Mesenchymal stem cell (in vitro differentiated cells and primary cell): ENCODE results near the gene FGFR2.

Experiments
- DNase-seq: peaks from one replicate; pipeline ENCODE4 v3.0.0-alpha.2; 2013
- H2AFZ ChIP-seq: one replicate; pipeline ENCODE4 v1.6.1; 2013; ENCODE audit warnings: low read depth, mild to moderate bottlenecking, control low read depth, inconsistent platforms, low read length, moderate library complexity
- H2AK5ac ChIP-seq: 2 replicates; pipeline ENCODE4 v1.6.1; 2013; ENCODE audit warnings: low read length, moderate library complexity, mild to moderate bottlenecking, inconsistent platforms; ENCODE audit not compliant: severe bottlenecking
- H2BK120ac ChIP-seq: one replicate; pipeline ENCODE4 v1.6.1; 2013; ENCODE audit warnings: low read depth, mild to moderate bottlenecking, inconsistent platforms, low read length, moderate library complexity
- H2BK12ac ChIP-seq, 2 experiments: one replicate each; pipeline ENCODE4 v1.6.1; 2013; ENCODE audit warnings: inconsistent platforms in 2 of 2, low read length in 2 of 2, mild to moderate bottlenecking in 2 of 2, moderate library complexity in 2 of 2, control low read depth in 1 of 2
- H2BK15ac ChIP-seq: one replicate; pipeline ENCODE4 v1.6.1; 2013; ENCODE audit warnings: mild to moderate bottlenecking, low read depth, inconsistent platforms; ENCODE audit not compliant: poor library complexity, severe bottlenecking
- H2BK5ac ChIP-seq: 2 replicates; pipeline ENCODE4 v1.6.1; 2013; ENCODE audit warnings: low read depth, mild to moderate bottlenecking, low read length, control low read depth, inconsistent platforms; ENCODE audit not compliant: poor library complexity, severe bottlenecking
- H3K14ac ChIP-seq, 2 experiments: one replicate each; pipeline ENCODE4 v1.6.1; 2013; ENCODE audit warnings: inconsistent platforms in 2 of 2, low read length in 2 of 2, control low read depth in 1 of 2, mild to moderate bottlenecking in 1 of 2, moderate library complexity in 1 of 2
- H3K18ac ChIP-seq, 2 experiments: one replicate each; pipeline ENCODE4 v1.6.1; 2013; ENCODE audit warnings: inconsistent platforms in 2 of 2, low read length in 2 of 2, control low read depth in 1 of 2, low read depth in 1 of 2, mild to moderate bottlenecking in 1 of 2
- H3K23ac ChIP-seq, 2 experiments: one replicate each; pipeline ENCODE4 v1.6.1; 2013; ENCODE audit warnings: inconsistent platforms in 2 of 2, low read length in 2 of 2, mild to moderate bottlenecking in 2 of 2, moderate library complexity in 2 of 2, control low read depth in 1 of 2
- H3K27ac ChIP-seq: 2 replicates; pipeline ENCODE4 v1.5.1; 2013; ENCODE audit warnings: mild to moderate bottlenecking, moderate library complexity, low read length, control low read depth, inconsistent platforms; ENCODE audit not compliant: poor library complexity, severe bottlenecking
- H3K27me3 ChIP-seq, 2 experiments: 2 replicates each; pipeline versions ENCODE4 v1.6.1 to v1.7.0; 2013; ENCODE audit warnings: low read length in 2 of 2, mild to moderate bottlenecking in 2 of 2, moderate library complexity in 2 of 2, control low read depth in 1 of 2, inconsistent platforms in 1 of 2; ENCODE audit not compliant: control insufficient read depth in 1 of 2, insufficient read depth in 1 of 2
- H3K36me3 ChIP-seq, 2 experiments: 2 replicates each; pipeline versions ENCODE4 v1.6.1 to v1.7.0; 2013; ENCODE audit warnings: low read length in 2 of 2, control low read depth in 1 of 2, inconsistent platforms in 1 of 2, low read depth in 1 of 2, mild to moderate bottlenecking in 1 of 2; ENCODE audit not compliant: insufficient read depth in 2 of 2, control insufficient read depth in 1 of 2
- H3K4ac ChIP-seq, 2 experiments: one replicate each; pipeline ENCODE4 v1.6.1; 2013; ENCODE audit warnings: inconsistent platforms in 2 of 2, low read length in 2 of 2, mild to moderate bottlenecking in 2 of 2, moderate library complexity in 2 of 2, control low read depth in 1 of 2, low read depth in 1 of 2
- H3K4me1 ChIP-seq: 2 replicates; pipeline ENCODE4 v1.6.1; 2013; ENCODE audit warnings: low read depth, low read length, control low read depth; ENCODE audit not compliant: control insufficient read depth, insufficient read depth
- H3K4me2 ChIP-seq: 2 replicates; pipeline ENCODE4 v1.6.1; 2013; ENCODE audit warnings: low read length, mild to moderate bottlenecking, inconsistent platforms; ENCODE audit not compliant: poor library complexity, severe bottlenecking
- H3K4me3 ChIP-seq, 2 experiments: 2 replicates each; pipeline versions ENCODE4 v1.5.1 to v1.7.0; 2013; ENCODE audit warnings: low read length in 2 of 2, mild to moderate bottlenecking in 2 of 2, control low read depth in 1 of 2, low read depth in 1 of 2; ENCODE audit not compliant: insufficient read depth in 1 of 2
- H3K79me1 ChIP-seq: replicated peaks from 2 replicates; pipeline ENCODE4 v1.6.1; 2013; ENCODE audit warnings: mild to moderate bottlenecking, control low read depth, low read length, inconsistent platforms; ENCODE audit not compliant: poor library complexity, severe bottlenecking
- H3K9ac ChIP-seq: 2 replicates; pipeline ENCODE4 v1.7.0; 2013; ENCODE audit warnings: mild to moderate bottlenecking, low read length, moderate library complexity
- H3K9me3 ChIP-seq: 2 replicates; pipeline ENCODE4 v1.7.0; 2013; ENCODE audit warnings: mild to moderate bottlenecking, low read length; ENCODE audit not compliant: control insufficient read depth
- H4K8ac ChIP-seq: one replicate; pipeline ENCODE4 v1.6.1; 2013; ENCODE audit warnings: inconsistent platforms, mild to moderate bottlenecking, low read length, moderate library complexity
- H4K91ac ChIP-seq: one replicate; pipeline ENCODE4 v1.6.1; 2013; ENCODE audit warnings: mild to moderate bottlenecking, low read length, inconsistent platforms
- WGBS: methylation state at CpG from one replicate; pipeline ENCODE4 v1.1.7; 2013; ENCODE audit warnings: mixed read lengths; 5-methylcytosine and 5-hydroxymethylcytosine counted together

Gene FGFR2

GRCh38 chr10:121453160-121453559 is 145.1 kb downstream of the FGFR2 start:
- Histone ChIP-seq H3K27me3 (peaks cover 0 to 8% of the 10 kb centered on the region in 2 experiments), H3K9ac (no peak overlapping the region), H3K79me1 (no peaks in the 10 kb centered on the region), H4K8ac (no peak overlapping the region), H2BK15ac (no peak overlapping the region), H3K14ac (no peak overlapping the region), H2BK5ac (no peak overlapping the region), H2BK12ac (no peak overlapping the region), H3K9me3 (no peaks in the 10 kb centered on the region), H3K4me3 (no peak overlapping the region), H2AK5ac (no peak overlapping the region), H3K18ac (no peak overlapping the region), H3K4me2 (no peak overlapping the region), H3K4me1 (peaks cover 9% of the 10 kb centered on the region), H3K27ac (no peak overlapping the region), H4K91ac (no peak overlapping the region), H3K4ac (no peak overlapping the region), H3K36me3 (no peaks in the 10 kb centered on the region), H2BK120ac (no peak overlapping the region), H2AFZ (no peak overlapping the region), H3K23ac (no peak overlapping the region)
- 69% methylated on average over 3 of the region's 3 CpGs for WGBS
- no peak for DNase-seq

- 51% methylated on average over 4 of the region's 4 CpGs for WGBS
- no peak overlapping the region for H4K8ac ChIP-seq
Measured at GRCh38 chr10:121452581-121452980, 145.7 kb downstream of the FGFR2 start.

GRCh38 chr10:121450247-121450646 is 148.0 kb downstream of the FGFR2 start:
- Histone ChIP-seq H4K8ac (no peak overlapping the region), H3K4me1 (peaks cover 15% of the 10 kb centered on the region), H3K4ac (no peak overlapping the region), H3K4me2 (no peak overlapping the region), H2BK5ac (no peak overlapping the region), H3K14ac (no peak overlapping the region), H3K18ac (no peak overlapping the region), H2AFZ (no peak overlapping the region), H2BK15ac (no peak overlapping the region), H3K23ac (no peak overlapping the region), H4K91ac (no peak overlapping the region), H3K36me3 (no peaks in the 10 kb centered on the region), H3K9ac (no peak overlapping the region), H3K79me1 (no peaks in the 10 kb centered on the region), H2BK120ac (no peak overlapping the region), H3K9me3 (no peaks in the 10 kb centered on the region), H3K27ac (no peak overlapping the region), H3K4me3 (no peak overlapping the region), H2AK5ac (peak overlapping the region; percentile 21), H3K27me3 (peaks cover 0 to 5% of the 10 kb centered on the region in 2 experiments), H2BK12ac (no peak overlapping the region)
- WGBS: 87% methylated on average over 6 of the region's 6 CpGs
- DNase-seq: no peak

More at GRCh38 chr10:121452581-121452980, 145.7 kb downstream of the FGFR2 start:
- Histone ChIP-seq H2AFZ (no peak overlapping the region), H3K79me1 (no peaks in the 10 kb centered on the region), H3K4me2 (no peak overlapping the region), H2BK120ac (no peak overlapping the region), H3K4ac (no peak overlapping the region), H3K9me3 (no peaks in the 10 kb centered on the region), H3K4me1 (peaks cover 14% of the 10 kb centered on the region), H3K27ac (no peak overlapping the region), H3K23ac (no peak overlapping the region), H3K36me3 (no peaks in the 10 kb centered on the region), H3K27me3 (peaks cover 0 to 8% of the 10 kb centered on the region in 2 experiments), H2BK5ac (no peak overlapping the region), H3K14ac (no peak overlapping the region), H3K9ac (no peak overlapping the region), H2AK5ac (peak overlapping the region; percentile 3), H3K4me3 (no peak overlapping the region), H3K18ac (no peak overlapping the region), H4K91ac (no peak overlapping the region), H2BK12ac (no peak overlapping the region), H2BK15ac (no peak overlapping the region)
- no peak for DNase-seq

GRCh38 chr10:121449482-121449924 is 148.7 kb downstream of the FGFR2 start:
- Histone ChIP-seq H3K9ac (no peak overlapping the region), H2AK5ac (no peak overlapping the region), H2BK15ac (no peak overlapping the region), H3K27me3 (peaks cover 0 to 5% of the 10 kb centered on the region in 2 experiments), H3K4me1 (peaks cover 15% of the 10 kb centered on the region), H3K36me3 (no peaks in the 10 kb centered on the region), H2BK120ac (no peak overlapping the region), H3K4ac (no peak overlapping the region), H3K9me3 (no peaks in the 10 kb centered on the region), H3K27ac (peak overlapping the region; percentile 80), H3K18ac (no peak overlapping the region), H4K91ac (no peak overlapping the region), H3K79me1 (no peaks in the 10 kb centered on the region), H3K23ac (no peak overlapping the region), H2BK5ac (no peak overlapping the region), H3K4me3 (no peak overlapping the region), H2AFZ (no peak overlapping the region), H3K14ac (no peak overlapping the region), H4K8ac (no peak overlapping the region), H3K4me2 (peak overlapping the region; percentile 18), H2BK12ac (no peak overlapping the region)
- WGBS: 70% methylated on average over 4 of the region's 4 CpGs
- no peak for DNase-seq
